ENCODE measurements around the gene PHOX2B. TPM values are rescaled to one million over a fixed set of nuclear protein-coding genes. Genes with fewer than 3 reads are reported as not detected.

The PHOX2B gene
- total RNA-seq, 6 experiments from 2014 or later: not detected

- Histone ChIP-seq H3K4me3 (no peak overlapping the region), H3K9me3 (no peaks in the 10 kb centered on the region), H3K4me1 (no peaks in the 10 kb centered on the region), H3K27me3 (no peaks in the 10 kb centered on the region), H3K36me3 (no peaks in the 10 kb centered on the region), H3K27ac (no peak overlapping the region)
- ATAC-seq (no peak), DNase-seq (no peak)
- intact Hi-C loops (cut with DNase I): no loop called here
- 70% methylated on average over 3 of the region's 3 CpGs for WGBS (ENCODE audit: insufficient coverage, low coverage, low lambda C conversion rate, missing lambda C conversion rate)
- TF ChIP-seq POLR2A (IDR thresholded peaks at IDR 0.05) (no peak), CTCF (IDR thresholded peaks at IDR 0.05) (no peak)
Measured at GRCh38 chr4:41728573-41728913, 20.0 kb downstream of the PHOX2B start.

GRCh38 chr4:41727861-41728572 lies 20.5 kb downstream of the PHOX2B start:
- WGBS (ENCODE audit: insufficient coverage, low coverage, low lambda C conversion rate, missing lambda C conversion rate): 50% methylated on average over 3 of the region's 4 CpGs
- H3K27me3 ChIP-seq: no peaks in the 10 kb centered on the region
- intact Hi-C loops (cut with DNase I): no loop called here
- no peak overlapping the region for H3K4me3 ChIP-seq
- no peak for TF ChIP-seq CTCF (IDR thresholded peaks at IDR 0.05)
- no peak for TF ChIP-seq POLR2A (IDR thresholded peaks at IDR 0.05)
- ATAC-seq (no peak), DNase-seq (no peak)
- no peak overlapping the region for H3K27ac ChIP-seq
- no peaks in the 10 kb centered on the region for H3K4me1 ChIP-seq
- H3K36me3 ChIP-seq: no peaks in the 10 kb centered on the region
- H3K9me3 ChIP-seq: no peaks in the 10 kb centered on the region

GRCh38 chr4:41725254-41725653 lies 23.3 kb downstream of the PHOX2B start:
- no peak for DNase-seq
- Histone ChIP-seq H3K27ac (no peak overlapping the region), H3K4me3 (no peak overlapping the region), H3K27me3 (no peaks in the 10 kb centered on the region), H3K36me3 (no peaks in the 10 kb centered on the region), H3K4me1 (no peaks in the 10 kb centered on the region), H3K9me3 (no peaks in the 10 kb centered on the region)
- no peak for ATAC-seq
- WGBS (ENCODE audit: insufficient coverage, low coverage, low lambda C conversion rate, missing lambda C conversion rate): 0% methylated on average over 1 of the region's 1 CpG
- TF ChIP-seq POLR2A (IDR thresholded peaks at IDR 0.05): no peak
- TF ChIP-seq CTCF (IDR thresholded peaks at IDR 0.05): peak in 1 of 4 donors; percentile 15
- intact Hi-C loops (cut with DNase I): no loop called here

GRCh38 chr4:41723286-41723685 lies 25.2 kb downstream of the PHOX2B start:
- no peak for TF ChIP-seq POLR2A (IDR thresholded peaks at IDR 0.05)
- no peak for DNase-seq
- intact Hi-C loops (cut with DNase I): no loop called here

GRCh38 chr4:41722181-41722580 lies 26.3 kb downstream of the PHOX2B start:
- no peaks in the 10 kb centered on the region for H3K9me3 ChIP-seq
- intact Hi-C loops (cut with DNase I): no loop called here
- no peak overlapping the region for H3K27ac ChIP-seq
- no peaks in the 10 kb centered on the region for H3K4me1 ChIP-seq
- no peak overlapping the region for H3K4me3 ChIP-seq
- no peaks in the 10 kb centered on the region for H3K27me3 ChIP-seq
- DNase-seq (no peak), ATAC-seq (no peak)
- no peaks in the 10 kb centered on the region for H3K36me3 ChIP-seq
- TF ChIP-seq CTCF (IDR thresholded peaks at IDR 0.05) (no peak), POLR2A (IDR thresholded peaks at IDR 0.05) (no peak)
- WGBS (ENCODE audit: insufficient coverage, low coverage, low lambda C conversion rate, missing lambda C conversion rate): 67% methylated on average over 1 of the region's 1 CpG

More at GRCh38 chr4:41723286-41723685, 25.2 kb downstream of the PHOX2B start:
- ATAC-seq: no peak
- Histone ChIP-seq H3K4me3 (no peak overlapping the region), H3K9me3 (no peaks in the 10 kb centered on the region), H3K27me3 (no peaks in the 10 kb centered on the region), H3K36me3 (no peaks in the 10 kb centered on the region), H3K4me1 (no peaks in the 10 kb centered on the region), H3K27ac (no peak overlapping the region)
- 48% methylated on average over 3 of the region's 3 CpGs for WGBS (ENCODE audit: insufficient coverage, low coverage, low lambda C conversion rate, missing lambda C conversion rate)
